B cell (primary cell): ENCODE data around the gene TTC34. TPM values are rescaled to one million over a fixed set of nuclear protein-coding genes. Genes with fewer than 3 reads are reported as not detected.

ENCODE experiments used
- ATAC-seq: fragments of 200-7000 bp; cut with Tn5 transposase; one replicate; pipeline ENCODE4 v1.10.0; 2021; ENCODE audit warnings: low read depth, mild to moderate bottlenecking, moderate number of reproducible peaks, moderate library complexity
- CTCF ChIA-PET: fragments of 350-600 bp; sonication (Branson Sonifier 250); formaldehyde crosslinking; loops from one replicate; lab custom pipeline; 2021; ENCODE audit warnings: antibody characterized with exemption, inconsistent platforms; lab: Charles Lee
- POLR2A ChIA-PET: fragments of 350-600 bp; sonication (Branson Sonifier 250); formaldehyde crosslinking; loops from one replicate; lab custom pipeline; 2021; ENCODE audit warnings: antibody characterized with exemption; lab: Charles Lee
- DNase-seq: peaks from one replicate; pipeline ENCODE4 v3.0.0; 2013
- H2AFZ ChIP-seq: 2 replicates; pipeline ENCODE4 v1.6.1; 2012; ENCODE audit warnings: mild to moderate bottlenecking, low read depth, low read length; ENCODE audit not compliant: insufficient read depth, poor library complexity, severe bottlenecking
- H3K27ac ChIP-seq, 2 donors: 1 replicate in 1 of 2; 2 replicates in 1 of 2; pipeline ENCODE4 v1.5.1; 2012 to 2013; ENCODE audit warnings: low read length in 2 of 2, mild to moderate bottlenecking in 2 of 2, moderate library complexity in 1 of 2
- H3K27me3 ChIP-seq, 4 experiments: fragments of 200-600 bp in 1 of 4; sonication (generic) in 1 of 4; replicated peaks in 1 of 4; 1 replicate in 2 of 4; 2 replicates in 2 of 4; pipeline versions ENCODE4 v1.6.1 to v1.7.0; 2013 to 2016; ENCODE audit warnings: low read length in 3 of 4, mild to moderate bottlenecking in 2 of 4, mixed read lengths in 1 of 4, moderate library complexity in 1 of 4; ENCODE audit not compliant: insufficient read depth in 4 of 4, control insufficient read depth in 3 of 4; ENCODE audit errors: control extremely low read depth in 1 of 4
- H3K36me3 ChIP-seq, 2 experiments: replicated peaks in 1 of 2; 1 replicate in 1 of 2; 2 replicates in 1 of 2; pipeline versions ENCODE4 v1.6.1 to v1.7.1; 2013; ENCODE audit warnings: low read length in 1 of 2; ENCODE audit not compliant: insufficient read depth in 2 of 2, control insufficient read depth in 1 of 2; ENCODE audit errors: control extremely low read depth in 1 of 2, extremely low read depth in 1 of 2
- H3K4me1 ChIP-seq, 2 donors: fragments of 200-600 bp in 1 of 2; sonication (generic) in 1 of 2; 1 replicate in 1 of 2; 2 replicates in 1 of 2; pipeline versions ENCODE4 v1.5.1 to v1.6.1; 2013 to 2017; ENCODE audit warnings: low read length in 2 of 2; ENCODE audit not compliant: control insufficient read depth in 2 of 2, insufficient read depth in 2 of 2
- H3K4me2 ChIP-seq: replicated peaks from 2 replicates; pipeline ENCODE3; 2012; ENCODE audit warnings: mild to moderate bottlenecking, low read depth, low read length; ENCODE audit not compliant: poor library complexity, severe bottlenecking
- H3K4me3 ChIP-seq, 5 experiments: fragments of 200-600 bp in 1 of 5; sonication (generic) in 1 of 5; 1 replicate in 3 of 5; 2 replicates in 2 of 5; pipeline versions ENCODE4 v1.5.1 to v1.7.0; 2011 to 2016; ENCODE audit warnings: low read length in 4 of 5, mild to moderate bottlenecking in 4 of 5, low read depth in 2 of 5, control low read depth in 1 of 5, moderate library complexity in 1 of 5; ENCODE audit not compliant: insufficient read depth in 1 of 5; ENCODE audit errors: control extremely low read depth in 1 of 5, extremely low read depth in 1 of 5
- H3K79me2 ChIP-seq: fragments of 200-600 bp; sonication (generic); one replicate; pipeline ENCODE4 v1.6.0; 2016; ENCODE audit warnings: low read length; ENCODE audit not compliant: control insufficient read depth, insufficient read depth
- H3K9ac ChIP-seq: fragments of 200-600 bp; sonication (generic); 2 replicates; pipeline ENCODE4 v1.6.1; 2017; ENCODE audit warnings: mild to moderate bottlenecking, low read length, moderate library complexity
- H3K9me3 ChIP-seq, 3 donors: one replicate each; pipeline versions ENCODE4 v1.6.1 to v1.7.1; 2013; ENCODE audit warnings: low read length in 2 of 3; ENCODE audit not compliant: control insufficient read depth in 2 of 3, insufficient read depth in 1 of 3; ENCODE audit errors: control extremely low read depth in 1 of 3
- H4K20me1 ChIP-seq: 2 replicates; pipeline ENCODE4 v1.6.0; 2012; ENCODE audit warnings: mild to moderate bottlenecking, low read length; ENCODE audit not compliant: insufficient read depth, control insufficient read depth, poor library complexity, severe bottlenecking
- H3K27ac Mint-ChIP-seq: one replicate; pipeline ENCODE4 v1.8.0; 2021; ENCODE audit warnings: mixed read lengths
- H3K27me3 Mint-ChIP-seq: one replicate; pipeline ENCODE4 v1.8.0; 2021; ENCODE audit warnings: mixed read lengths
- H3K4me1 Mint-ChIP-seq: one replicate; pipeline ENCODE4 v1.8.0; 2021; ENCODE audit warnings: mixed read lengths
- H3K4me3 Mint-ChIP-seq: one replicate; pipeline ENCODE4 v1.8.0; 2021; ENCODE audit warnings: mixed read lengths
- H3K9me3 Mint-ChIP-seq: one replicate; pipeline ENCODE4 v1.8.0; 2022; ENCODE audit warnings: mixed read lengths; ENCODE audit not compliant: insufficient read depth
- CTCF ChIP-seq: fragments of 200-600 bp; IDR thresholded peaks from one replicate; pipeline ENCODE4 v1.8.0; 2022; ENCODE audit warnings: antibody characterized with exemption, mild to moderate bottlenecking
- EZH2 ChIP-seq: IDR thresholded peaks from 2 replicates; pipeline ENCODE4 v1.6.1; 2012; ENCODE audit warnings: borderline replicate concordance, low read depth, mild to moderate bottlenecking, moderate library complexity, low read length; ENCODE audit not compliant: insufficient read depth, poor library complexity, severe bottlenecking
- WGBS: methylation state at CpG from one replicate; pipeline ENCODE4 v1.1.5; 2013; ENCODE audit warnings: missing lambda C conversion rate; ENCODE audit not compliant: insufficient coverage; 5-methylcytosine and 5-hydroxymethylcytosine counted together
- intact Hi-C: fragments of 100-400 bp; cut with micrococcal nuclease; formaldehyde crosslinking; loops from one replicate; pipeline ENCODE4 v1.10.0; 2022
- polyA plus RNA-seq: library from polyadenylated mRNA; depleted of rRNA; stranded (reverse); fragments of >200 nt; gene quantifications from 2 replicates; pipeline ENCODE4 v1.2.3, GENCODE V29; 2012
- total RNA-seq, 2 donors: library from RNA; stranded (reverse); fragments of 120-200 nt in 1 of 2; gene quantifications; 1 replicate in 1 of 2; 2 replicates in 1 of 2; pipeline versions ENCODE4 v1.2.3 to v1.2.4, GENCODE V29; 2013 to 2022

The TTC34 gene
- total and polyA plus RNA-seq, 2 donors (not counting 1 experiment from before 2014, with no cell fraction given) = 2.1 to 8.1 TPM

DNA sequence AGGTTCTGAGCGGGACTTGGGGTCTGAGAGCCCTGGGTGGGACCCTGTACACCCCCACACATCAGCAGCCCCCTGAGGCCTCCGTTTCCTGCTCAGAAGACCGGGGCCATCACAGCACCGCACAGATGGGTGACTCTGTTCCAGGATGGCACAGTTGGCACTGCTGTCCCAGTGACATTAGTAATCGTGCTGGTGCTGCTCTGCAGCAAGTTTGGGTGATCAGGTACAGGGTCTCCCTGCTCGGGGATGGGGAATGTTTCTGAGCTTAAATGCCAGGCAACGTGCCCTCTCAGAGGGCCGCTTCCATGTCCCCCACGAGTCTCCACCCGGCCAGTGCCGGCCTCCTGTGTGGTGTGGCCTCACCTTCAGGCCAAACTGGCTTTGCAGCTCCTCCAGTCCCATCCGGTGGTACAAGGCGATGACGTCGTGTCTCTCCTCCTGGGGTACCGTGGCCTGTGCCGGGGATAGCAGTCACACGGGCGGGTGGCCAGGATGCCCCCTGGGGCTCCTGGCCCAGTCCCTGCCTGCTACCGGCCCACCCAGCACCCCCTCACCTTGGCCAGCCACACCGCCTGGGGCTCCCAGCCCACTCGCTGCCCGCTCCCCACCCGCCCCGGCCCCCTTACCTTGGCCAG lies 197.9 kb downstream of the TTC34 start:
- H3K4me3 ChIP-seq = no peak overlapping the region
- peaks cover 14% of the 10 kb centered on the region for H3K27me3 Mint-ChIP-seq
- ChIA-PET CTCF (interaction anchor here (0.9 kb wide), 1 partner anchor 32 kb away, joined by 3 read pairs; no protein-coding TSS in a partner anchor), POLR2A (no interaction called here)
- H3K27ac Mint-ChIP-seq = no peak overlapping the region
- H3K36me3 ChIP-seq = no peaks in the 10 kb centered on the region
- no peaks in the 10 kb centered on the region for H3K4me1 Mint-ChIP-seq
- 87% methylated on average over 25 of the region's 25 CpGs for WGBS
- H3K27ac ChIP-seq = no peak overlapping the region
- TF ChIP-seq EZH2 (no peak), CTCF (no peak)
- H3K27me3 ChIP-seq = peaks cover 0 to 5% (median 1%) of the 10 kb centered on the region in 4 experiments
- H3K79me2 ChIP-seq = no peaks in the 10 kb centered on the region
- no peak overlapping the region for H2AFZ ChIP-seq
- H3K4me1 ChIP-seq = no peaks in the 10 kb centered on the region
- H4K20me1 ChIP-seq = no peaks in the 10 kb centered on the region
- H3K9me3 Mint-ChIP-seq = peaks cover 5% of the 10 kb centered on the region
- H3K9ac ChIP-seq = no peak overlapping the region
- H3K9me3 ChIP-seq = peaks cover 1 to 2% (median 2%) of the 10 kb centered on the region in 3 donors
- H3K4me3 Mint-ChIP-seq = no peak overlapping the region
- no peak overlapping the region for H3K4me2 ChIP-seq
- DNase-seq = no peak
- no peak for ATAC-seq
- intact Hi-C loops = no loop called here

DNA sequence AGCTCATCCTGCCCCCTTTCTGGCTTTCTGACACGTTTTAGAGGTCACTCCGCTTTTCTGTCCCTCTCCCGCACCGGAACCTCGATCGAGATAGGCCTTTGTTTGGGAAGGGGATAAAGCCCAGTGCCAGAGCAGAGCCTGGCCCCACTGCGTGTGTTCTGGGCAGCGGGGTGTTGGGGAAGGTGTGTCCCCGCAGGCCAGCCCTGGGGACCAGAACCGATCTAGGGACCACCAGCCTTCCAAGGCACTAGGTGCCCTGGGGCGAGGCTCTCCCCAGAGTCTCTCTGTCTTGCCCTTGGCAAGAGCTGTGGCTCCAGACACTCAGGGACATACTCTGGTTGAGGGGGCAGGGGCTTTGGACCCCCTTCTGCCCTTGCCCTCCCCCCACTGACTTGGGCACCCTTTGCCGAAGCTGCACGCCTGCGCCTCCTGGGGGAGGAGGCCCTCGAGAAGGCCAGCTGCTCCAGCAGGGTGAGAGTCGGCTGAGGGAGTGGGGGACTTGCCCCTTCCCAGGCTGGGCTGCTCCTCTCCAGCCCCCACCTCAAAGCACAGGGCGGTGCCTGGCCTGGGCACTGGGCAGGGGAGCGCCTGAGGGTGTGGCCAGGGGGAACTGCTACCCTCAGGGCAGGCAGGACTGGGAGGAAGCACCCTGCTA lies 198.5 kb downstream of the TTC34 start:
- H3K4me1 Mint-ChIP-seq = no peaks in the 10 kb centered on the region
- Histone ChIP-seq H3K4me3 (no peak overlapping the region), H3K36me3 (no peaks in the 10 kb centered on the region), H3K4me1 (no peaks in the 10 kb centered on the region), H3K9me3 (peaks cover 2 to 8% (median 5%) of the 10 kb centered on the region in 3 donors), H3K79me2 (no peaks in the 10 kb centered on the region), H3K4me2 (no peak overlapping the region), H3K9ac (no peak overlapping the region), H3K27ac (no peak overlapping the region), H3K27me3 (peaks cover 0 to 10% (median 1%) of the 10 kb centered on the region in 4 experiments), H4K20me1 (no peaks in the 10 kb centered on the region), H2AFZ (no peak overlapping the region)
- peaks cover 15% of the 10 kb centered on the region for H3K27me3 Mint-ChIP-seq
- DNase-seq = no peak
- POLR2A ChIA-PET = no interaction called here
- TF ChIP-seq CTCF (no peak), EZH2 (no peak)
- peaks cover 2% of the 10 kb centered on the region for H3K9me3 Mint-ChIP-seq
- intact Hi-C loops = no loop called here
- WGBS = 87% methylated on average over 12 of the region's 18 CpGs
- H3K4me3 Mint-ChIP-seq = no peak overlapping the region
- CTCF ChIA-PET = interaction anchor here (0.9 kb wide), 1 partner anchor 33 kb away, joined by 3 read pairs; no protein-coding TSS in a partner anchor
- H3K27ac Mint-ChIP-seq = no peak overlapping the region
- ATAC-seq = no peak
